HuH-7.5 (cell line): ENCODE data around the gene HLA-DMB.

Source experiments
- DNase-seq: peaks from one replicate; pipeline ENCODE4 v3.0.0; 2011; ENCODE audit warnings: low spot score

The HLA-DMB gene

DNA sequence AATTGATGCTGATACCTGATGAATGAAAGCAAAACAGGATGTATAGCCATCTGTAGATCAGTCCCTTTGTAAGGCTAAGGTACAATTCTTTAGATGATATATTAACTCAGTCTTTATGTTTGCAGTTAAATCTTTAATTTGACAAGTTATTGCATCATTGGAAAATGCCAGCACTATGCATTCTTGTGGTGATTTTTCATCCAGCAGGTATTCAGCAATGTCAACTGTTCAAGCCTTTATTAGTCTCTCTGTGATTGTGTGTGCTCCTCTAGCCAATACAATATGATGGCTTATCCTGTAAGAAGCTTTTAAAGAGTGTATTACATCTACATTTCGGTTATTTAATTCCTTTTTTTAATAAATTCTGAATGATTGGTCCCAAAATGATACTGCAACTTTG lies 34.3 kb downstream of the HLA-DMB start:
- no peak for DNase-seq

DNA sequence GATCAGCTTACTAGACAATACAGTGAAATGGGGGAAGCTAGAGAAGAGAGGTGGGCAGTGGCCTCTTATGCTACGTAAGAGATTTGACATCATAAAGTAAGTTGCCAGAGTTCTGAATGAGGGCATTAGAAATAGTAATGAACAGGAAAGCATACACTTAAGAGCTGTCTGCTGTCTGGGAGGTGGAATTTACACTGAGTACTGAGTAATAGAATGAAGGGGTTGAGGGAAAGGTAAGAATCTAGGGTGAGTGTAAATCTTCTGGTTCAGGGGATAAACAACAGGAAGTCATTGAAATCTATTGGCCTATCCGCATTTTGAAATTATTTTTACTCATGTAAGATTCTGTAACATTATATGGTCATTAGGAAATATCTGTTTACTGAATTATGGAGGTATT lies 35.8 kb downstream of the HLA-DMB start:
- no peak for DNase-seq

DNA sequence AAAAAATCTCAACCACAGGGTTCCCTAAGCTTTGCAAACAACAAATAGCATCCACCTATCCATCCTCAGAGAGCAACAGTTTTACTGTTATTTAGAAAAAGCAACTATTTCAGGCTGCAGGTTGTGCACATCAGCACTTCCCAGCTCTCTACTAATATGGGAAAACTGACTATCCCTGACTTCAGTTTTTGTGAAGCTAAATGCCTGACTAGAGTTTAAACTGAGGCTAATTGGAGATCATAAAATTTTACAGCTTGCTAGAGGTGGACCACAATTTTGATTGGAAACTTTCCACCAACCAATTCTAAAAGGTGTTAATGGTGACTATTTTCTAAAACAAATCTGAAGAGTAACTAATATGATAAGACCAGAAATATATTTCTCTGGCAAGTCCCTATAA lies 36.9 kb downstream of the HLA-DMB start:
- no peak for DNase-seq

DNA sequence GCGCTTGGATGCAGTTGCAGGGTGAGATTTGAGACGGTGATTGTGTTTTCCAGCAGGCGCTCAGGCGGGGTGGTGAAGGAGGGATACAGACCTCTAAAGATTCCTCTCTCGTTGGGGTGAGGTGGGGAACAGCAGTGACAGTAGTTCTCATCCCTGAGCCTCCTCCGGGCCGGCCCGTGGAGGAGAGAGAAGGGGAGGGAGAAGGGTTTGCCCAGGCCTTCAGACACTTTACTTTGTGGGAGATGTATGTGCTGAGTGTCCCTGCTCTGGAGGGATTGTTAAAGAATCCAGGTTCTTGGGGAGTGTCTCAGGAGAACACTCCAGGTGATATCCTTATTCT lies 45.9 kb downstream of the HLA-DMB start:
- DNase-seq, result peak; percentile 16

DNA sequence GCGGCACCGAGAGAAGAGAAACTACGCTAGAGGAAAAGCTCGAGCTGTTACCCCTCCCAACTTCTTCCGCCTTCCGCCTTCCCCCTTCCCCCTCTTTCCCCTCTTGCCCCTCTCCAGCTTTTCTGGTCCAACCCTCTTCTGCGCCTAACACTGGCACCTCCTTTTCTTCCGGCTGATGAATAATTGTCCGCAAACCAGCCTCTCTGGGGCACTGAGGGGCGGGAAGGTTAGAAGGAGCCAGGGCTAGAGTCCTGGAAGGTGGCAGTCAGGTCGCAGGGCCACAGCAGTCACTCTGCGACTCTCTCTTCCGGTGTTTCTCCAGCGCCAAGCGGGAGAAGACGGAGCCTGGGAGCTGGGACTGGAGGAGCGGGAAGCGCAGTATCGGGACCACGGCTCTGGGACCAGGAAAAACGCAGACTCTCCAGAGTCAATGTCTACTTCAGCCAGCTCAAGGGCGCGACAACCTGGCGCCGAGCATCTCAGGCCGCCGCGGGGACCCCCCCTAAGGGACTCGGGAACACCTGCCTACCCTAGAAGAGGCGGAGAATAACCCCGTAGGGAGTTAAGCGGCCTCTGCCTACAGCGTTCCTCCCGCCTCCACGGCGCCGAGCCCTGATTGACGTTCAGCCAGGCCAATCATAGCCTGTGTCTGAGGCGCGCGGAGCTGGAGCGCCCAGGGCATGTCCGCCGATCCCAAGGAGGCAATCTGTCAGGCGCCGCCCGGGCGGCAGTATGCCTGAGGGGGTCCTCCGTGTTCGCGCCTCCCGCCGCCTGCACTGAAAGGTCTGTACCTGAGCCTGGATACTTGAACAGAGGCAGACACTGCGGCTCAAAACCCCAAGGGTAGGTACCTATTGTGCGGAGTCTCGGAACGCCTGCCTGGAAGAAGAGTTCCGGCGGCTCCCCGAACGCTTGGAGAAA lies 46.5 kb downstream of the HLA-DMB start:
- DNase-seq, result peak; percentile 79

DNA sequence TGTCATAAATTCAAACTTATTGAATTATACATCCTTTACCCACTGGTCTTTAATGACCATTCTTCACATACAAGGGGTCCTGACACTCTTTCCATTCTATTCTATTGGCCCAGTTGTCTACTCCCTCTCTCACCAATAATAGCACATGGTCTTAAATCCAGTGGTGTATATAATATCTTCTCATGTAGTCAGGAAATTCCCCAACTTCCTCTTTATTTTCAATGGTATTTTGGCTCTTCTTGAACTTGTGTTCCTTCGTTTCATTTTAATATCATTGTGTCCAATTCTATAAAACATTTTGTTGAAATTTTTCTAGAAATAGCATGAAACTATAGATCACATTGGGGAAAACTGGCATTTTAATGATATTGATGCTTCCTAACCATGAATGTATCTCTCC lies 50.0 kb downstream of the HLA-DMB start:
- DNase-seq, result no peak

DNA sequence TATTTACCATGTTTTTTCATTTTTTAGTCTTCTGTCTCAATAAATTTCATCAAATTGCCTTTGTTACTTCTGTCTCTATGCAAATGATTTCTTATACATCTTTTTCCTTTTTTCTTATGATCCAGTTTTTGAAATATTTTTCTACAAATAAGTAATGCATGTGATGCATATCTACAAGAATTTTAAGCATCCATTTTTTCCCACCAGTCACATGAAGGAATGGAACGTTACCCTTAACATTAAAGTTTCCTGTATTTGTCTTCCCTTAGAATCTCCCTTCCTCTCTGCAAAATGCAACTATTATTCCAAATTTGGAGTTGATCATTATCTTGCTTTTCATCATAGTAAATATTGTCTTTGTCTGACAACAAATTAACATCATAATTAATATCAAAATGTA lies 51.3 kb downstream of the HLA-DMB start:
- DNase-seq, result no peak

DNA sequence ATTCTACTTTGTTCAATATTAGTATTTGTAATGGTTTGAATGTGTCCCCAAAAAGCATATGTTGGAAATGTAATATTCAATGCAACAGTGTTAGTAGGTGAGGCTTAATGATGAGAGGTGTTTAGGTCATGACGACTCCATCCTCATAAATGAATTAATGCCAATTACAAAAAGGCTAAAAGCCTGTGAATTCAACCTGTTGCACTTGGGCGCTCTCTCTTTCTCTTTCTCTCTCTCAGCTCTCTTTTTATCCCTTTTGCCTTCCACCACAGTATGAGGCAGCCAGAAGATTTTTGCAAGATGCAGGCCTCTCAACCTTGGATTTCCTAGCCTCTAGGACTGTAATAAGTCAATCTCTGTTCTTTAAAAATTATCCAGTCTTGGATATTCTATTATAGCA lies 52.3 kb downstream of the HLA-DMB start:
- no peak for DNase-seq

DNA sequence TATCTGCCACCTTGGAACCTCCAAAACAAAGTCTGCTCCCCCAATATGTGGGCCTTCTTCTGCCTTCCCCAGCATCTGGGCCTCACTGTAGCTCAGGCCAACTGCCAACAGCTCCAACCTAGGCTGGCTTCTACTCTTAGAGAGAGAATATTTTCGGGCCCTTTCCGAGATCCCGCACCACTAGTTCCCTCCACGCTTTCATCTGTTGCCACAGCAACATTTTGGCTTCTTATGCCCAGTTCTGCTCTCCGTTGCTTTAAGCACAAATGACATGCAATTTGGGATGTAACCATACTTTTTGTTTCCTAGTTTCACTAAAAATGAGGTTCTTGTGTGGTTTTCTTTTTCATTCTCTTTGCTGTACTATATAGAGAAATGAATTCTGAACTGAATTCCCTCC lies 53.2 kb downstream of the HLA-DMB start:
- DNase-seq, result no peak

DNA sequence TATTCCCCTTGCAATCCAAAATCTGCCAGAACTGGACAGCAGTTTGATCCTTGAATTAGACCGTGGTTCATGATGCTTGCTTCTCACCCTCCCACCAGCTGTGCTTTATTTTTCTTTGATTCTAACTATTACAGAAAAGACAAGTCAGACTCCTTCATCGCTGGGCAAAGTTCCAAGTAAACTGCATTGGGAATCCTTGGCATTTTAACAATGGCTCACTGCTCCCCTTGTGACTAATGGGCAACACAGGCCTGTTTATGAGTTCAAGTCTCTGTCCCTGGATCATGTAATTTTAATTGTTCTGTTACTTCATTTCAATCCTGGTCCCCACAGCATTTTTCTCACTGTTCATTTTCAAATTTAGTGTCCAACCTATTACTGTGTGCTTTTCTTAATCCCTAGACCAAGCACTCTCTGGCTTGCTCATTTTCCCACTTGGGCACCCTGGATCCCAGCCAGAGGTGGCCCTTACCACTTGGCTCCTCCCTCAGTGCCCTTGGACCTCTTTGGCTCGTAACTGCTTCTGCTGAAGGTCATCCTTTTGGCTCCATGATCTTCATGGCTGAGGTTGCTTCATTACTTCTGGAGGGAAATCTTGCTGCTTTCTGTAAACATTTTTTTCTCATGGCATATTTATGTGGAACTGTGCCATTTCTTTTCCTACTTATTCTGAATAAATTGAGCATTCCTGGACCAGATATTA lies 54.0 kb downstream of the HLA-DMB start:
- no peak for DNase-seq

DNA sequence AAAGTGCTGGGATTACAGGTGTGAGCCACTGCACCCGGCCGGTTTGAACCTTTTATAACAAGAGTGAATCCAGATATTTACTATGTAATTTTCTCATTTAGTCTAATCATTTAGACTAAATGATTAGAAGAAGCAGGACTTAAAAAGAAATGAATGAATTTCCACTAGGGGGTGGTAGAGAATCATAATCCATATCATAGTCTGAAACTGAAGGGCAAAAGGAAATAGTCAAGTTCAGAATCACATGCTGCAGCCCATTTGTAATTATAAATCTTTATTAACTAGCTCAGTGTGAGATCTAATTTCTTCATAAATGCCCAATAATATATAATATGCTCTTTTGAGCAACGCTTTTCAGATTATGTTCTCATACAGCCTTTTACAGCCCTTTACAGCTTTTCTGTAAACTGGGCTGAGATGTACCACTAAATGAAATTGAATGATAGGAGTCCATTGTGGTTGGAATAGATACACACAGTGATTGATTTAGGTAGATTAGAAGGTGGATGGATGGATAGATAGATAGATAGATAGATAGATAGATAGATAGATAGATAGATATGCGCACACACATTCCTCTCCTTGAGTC lies 55.0 kb downstream of the HLA-DMB start:
- DNase-seq, result peak; percentile 16
